ENCODE data around the gene CLTCL1. TPM values are rescaled to one million over a fixed set of nuclear protein-coding genes. Genes with fewer than 3 reads are reported as not detected.

Gene CLTCL1
- total and polyA plus RNA-seq, 11 donors = 4.6 to 20.9 (median 10.2) TPM

DNA sequence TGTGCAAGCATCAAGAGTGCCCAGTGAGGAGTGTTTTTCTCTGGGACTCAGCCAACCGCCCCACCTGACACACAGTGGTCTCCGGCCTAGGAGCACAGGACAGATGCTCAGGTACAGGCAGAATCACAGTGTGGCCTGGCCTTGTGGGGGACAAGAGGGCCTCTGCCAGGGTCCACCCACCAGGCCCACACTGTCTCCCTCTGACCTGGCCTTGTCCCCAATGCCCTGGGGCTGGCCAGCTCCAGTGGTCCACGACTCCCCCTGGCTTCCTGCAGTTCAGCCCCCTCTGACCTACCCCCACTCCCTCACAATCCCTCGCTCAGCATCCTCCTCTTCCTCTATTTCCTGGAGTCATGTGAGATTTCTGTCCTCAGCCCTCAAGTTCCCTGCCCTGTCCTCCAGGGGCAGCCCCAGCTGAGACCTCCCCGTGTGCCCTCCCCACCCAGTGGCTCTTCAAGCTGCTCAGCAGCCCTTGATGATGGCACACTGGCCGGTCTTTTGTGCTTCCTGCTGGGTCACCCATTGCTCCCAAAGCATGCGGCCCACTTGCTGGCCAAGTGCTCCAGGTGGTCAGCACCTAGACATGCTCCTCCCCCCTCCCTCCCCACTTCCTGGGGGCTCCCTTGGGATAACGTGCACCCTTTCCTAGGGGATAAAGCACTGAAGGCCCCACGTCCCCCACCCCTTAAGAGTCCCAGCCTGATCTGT lies 158.7 kb downstream of the CLTCL1 start:
- ATAC-seq (no peak), DNase-seq (peak in 2 of 5 donors; percentile 6 to 42)
- 88 to 90% (median 89%) methylated on average over 8 to 9 of the region's 9 CpGs for WGBS, 4 donors
- no peaks in the 10 kb centered on the region for H3K27me3 ChIP-seq
- no peaks in the 10 kb centered on the region for H3K4me1 ChIP-seq
- intact Hi-C loops (cut with DNase I) = no loop called here
- peaks cover 0 to 59% (median 49%) of the 10 kb centered on the region in 9 donors for H3K36me3 ChIP-seq
- H3K4me3 ChIP-seq = no peak overlapping the region
- no peak overlapping the region for H3K27ac ChIP-seq
- TF ChIP-seq, protein P1, sequence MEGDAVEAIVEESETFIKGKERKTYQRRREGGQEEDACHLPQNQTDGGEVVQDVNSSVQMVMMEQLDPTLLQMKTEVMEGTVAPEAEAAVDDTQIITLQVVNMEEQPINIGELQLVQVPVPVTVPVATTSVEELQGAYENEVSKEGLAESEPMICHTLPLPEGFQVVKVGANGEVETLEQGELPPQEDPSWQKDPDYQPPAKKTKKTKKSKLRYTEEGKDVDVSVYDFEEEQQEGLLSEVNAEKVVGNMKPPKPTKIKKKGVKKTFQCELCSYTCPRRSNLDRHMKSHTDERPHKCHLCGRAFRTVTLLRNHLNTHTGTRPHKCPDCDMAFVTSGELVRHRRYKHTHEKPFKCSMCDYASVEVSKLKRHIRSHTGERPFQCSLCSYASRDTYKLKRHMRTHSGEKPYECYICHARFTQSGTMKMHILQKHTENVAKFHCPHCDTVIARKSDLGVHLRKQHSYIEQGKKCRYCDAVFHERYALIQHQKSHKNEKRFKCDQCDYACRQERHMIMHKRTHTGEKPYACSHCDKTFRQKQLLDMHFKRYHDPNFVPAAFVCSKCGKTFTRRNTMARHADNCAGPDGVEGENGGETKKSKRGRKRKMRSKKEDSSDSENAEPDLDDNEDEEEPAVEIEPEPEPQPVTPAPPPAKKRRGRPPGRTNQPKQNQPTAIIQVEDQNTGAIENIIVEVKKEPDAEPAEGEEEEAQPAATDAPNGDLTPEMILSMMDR (IDR thresholded peaks at IDR 0.05) = no peak
- TF ChIP-seq POLR2A (IDR thresholded peaks at IDR 0.05) = no peak
- no peaks in the 10 kb centered on the region for H3K9me3 ChIP-seq

DNA sequence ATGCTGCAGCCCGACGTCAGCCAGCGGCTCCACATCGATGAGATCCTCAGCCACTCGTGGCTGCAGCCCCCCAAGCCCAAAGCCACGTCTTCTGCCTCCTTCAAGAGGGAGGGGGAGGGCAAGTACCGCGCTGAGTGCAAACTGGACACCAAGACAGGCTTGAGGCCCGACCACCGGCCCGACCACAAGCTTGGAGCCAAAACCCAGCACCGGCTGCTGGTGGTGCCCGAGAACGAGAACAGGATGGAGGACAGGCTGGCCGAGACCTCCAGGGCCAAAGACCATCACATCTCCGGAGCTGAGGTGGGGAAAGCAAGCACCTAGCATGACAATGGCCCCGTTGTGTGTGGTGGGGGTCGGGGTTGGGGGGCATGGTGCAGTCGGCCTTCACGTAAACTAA lies 159.4 kb downstream of the CLTCL1 start:
- intact Hi-C loops (cut with DNase I) = no loop called here
- 90 to 97% (median 96%) methylated on average over 20 of the region's 20 CpGs for WGBS, 4 donors
- no peaks in the 10 kb centered on the region for H3K9me3 ChIP-seq
- H3K4me1 ChIP-seq = no peaks in the 10 kb centered on the region
- H3K4me3 ChIP-seq = no peak overlapping the region
- no peak for ATAC-seq
- peak in 1 of 5 donors; percentile 54 for DNase-seq
- TF ChIP-seq, protein P1 (IDR thresholded peaks at IDR 0.05) = no peak
- no peak for TF ChIP-seq POLR2A (IDR thresholded peaks at IDR 0.05)
- no peaks in the 10 kb centered on the region for H3K27me3 ChIP-seq
- H3K27ac ChIP-seq = no peak overlapping the region
- H3K36me3 ChIP-seq = peaks cover 0 to 52% (median 42%) of the 10 kb centered on the region in 9 donors

DNA sequence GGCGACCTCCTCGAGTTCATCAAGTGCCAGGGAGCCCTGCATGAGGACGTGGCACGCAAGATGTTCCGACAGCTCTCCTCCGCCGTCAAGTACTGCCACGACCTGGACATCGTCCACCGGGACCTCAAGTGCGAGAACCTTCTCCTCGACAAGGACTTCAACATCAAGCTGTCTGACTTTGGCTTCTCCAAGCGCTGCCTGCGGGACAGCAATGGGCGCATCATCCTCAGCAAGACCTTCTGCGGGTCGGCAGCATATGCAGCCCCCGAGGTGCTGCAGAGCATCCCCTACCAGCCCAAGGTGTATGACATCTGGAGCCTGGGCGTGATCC lies 159.9 kb downstream of the CLTCL1 start:
- intact Hi-C loops (cut with DNase I) = no loop called here
- Histone ChIP-seq H3K4me1 (no peaks in the 10 kb centered on the region), H3K4me3 (no peak overlapping the region), H3K9me3 (no peaks in the 10 kb centered on the region), H3K27ac (no peak overlapping the region), H3K36me3 (peaks cover 0 to 47% (median 37%) of the 10 kb centered on the region in 9 donors), H3K27me3 (no peaks in the 10 kb centered on the region)
- WGBS, 4 donors = 94 to 97% (median 96%) methylated on average over 18 to 19 of the region's 19 CpGs
- TF ChIP-seq, protein P1 (IDR thresholded peaks at IDR 0.05) = no peak
- TF ChIP-seq POLR2A (IDR thresholded peaks at IDR 0.05) = no peak
- peak in 1 of 5 donors; percentile 40 for DNase-seq
- ATAC-seq = no peak

DNA sequence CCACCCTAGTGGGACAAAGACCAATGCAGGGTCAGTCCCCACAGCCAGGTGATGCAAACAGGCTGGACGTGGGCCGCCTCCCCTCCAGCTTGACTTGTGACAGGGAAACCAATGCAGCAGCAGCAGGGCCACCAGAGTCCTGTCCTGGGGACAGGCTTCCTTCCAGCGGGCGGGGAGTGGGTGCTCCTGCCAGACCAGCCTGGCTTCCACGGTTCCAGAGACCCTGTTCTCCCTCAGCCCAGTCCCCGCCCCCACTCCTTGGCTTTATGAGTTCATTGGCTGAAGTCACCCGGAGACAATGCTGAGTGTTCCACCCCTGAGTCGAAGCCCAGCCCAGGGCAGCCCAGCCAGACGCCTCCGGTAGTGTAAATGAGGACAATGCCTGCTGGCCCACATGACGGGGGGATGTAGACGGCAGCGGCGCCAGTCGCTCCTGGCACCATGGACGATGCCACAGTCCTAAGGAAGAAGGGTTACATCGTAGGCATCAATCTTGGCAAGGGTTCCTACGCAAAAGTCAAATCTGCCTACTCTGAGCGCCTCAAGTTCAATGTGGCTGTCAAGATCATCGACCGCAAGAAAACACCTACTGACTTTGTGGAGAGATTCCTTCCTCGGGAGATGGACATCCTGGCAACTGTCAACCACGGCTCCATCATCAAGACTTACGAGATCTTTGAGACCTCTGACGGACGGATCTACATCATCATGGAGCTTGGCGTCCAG lies 160.4 kb downstream of the CLTCL1 start, which contains the start of gene TSSK2:
TSSK2 (plus strand) TSS at position 350 of the 726 bp plus-strand sequence; CDS start at position 442, 92 bp downstream.
- no peak for TF ChIP-seq POLR2A (IDR thresholded peaks at IDR 0.05)
- TF ChIP-seq, protein P1 (IDR thresholded peaks at IDR 0.05) = no peak
- H3K27me3 ChIP-seq = no peaks in the 10 kb centered on the region
- DNase-seq = peak in 1 of 5 donors; percentile 55

More for the DNA sequence above, 160.4 kb downstream of the CLTCL1 start, which contains the start of gene TSSK2:
- 87 to 91% (median 89%) methylated on average over 23 to 27 of the region's 27 CpGs for WGBS, 4 donors
- H3K9me3 ChIP-seq = no peaks in the 10 kb centered on the region
- intact Hi-C loops (cut with DNase I) = no loop called here
- H3K4me1 ChIP-seq = no peaks in the 10 kb centered on the region
- no peak within 1 kb of the TSS for H3K27ac ChIP-seq
- H3K4me3 ChIP-seq = no peak within 1 kb of the TSS
- no peak for ATAC-seq
- peaks cover 0 to 42% (median 32%) of the 10 kb centered on the region in 9 donors for H3K36me3 ChIP-seq

Data from heart left ventricle (tissue), 16 donors.